GM21529 (cell line): ENCODE results near the gene SCGB3A1.

ENCODE experiments used
- ATAC-seq: cut with Tn5 transposase; IDR thresholded peaks from one replicate; pipeline ENCODE4 v1.9.1; 2021; ENCODE audit not compliant: unreplicated experiment

The SCGB3A1 gene

DNA sequence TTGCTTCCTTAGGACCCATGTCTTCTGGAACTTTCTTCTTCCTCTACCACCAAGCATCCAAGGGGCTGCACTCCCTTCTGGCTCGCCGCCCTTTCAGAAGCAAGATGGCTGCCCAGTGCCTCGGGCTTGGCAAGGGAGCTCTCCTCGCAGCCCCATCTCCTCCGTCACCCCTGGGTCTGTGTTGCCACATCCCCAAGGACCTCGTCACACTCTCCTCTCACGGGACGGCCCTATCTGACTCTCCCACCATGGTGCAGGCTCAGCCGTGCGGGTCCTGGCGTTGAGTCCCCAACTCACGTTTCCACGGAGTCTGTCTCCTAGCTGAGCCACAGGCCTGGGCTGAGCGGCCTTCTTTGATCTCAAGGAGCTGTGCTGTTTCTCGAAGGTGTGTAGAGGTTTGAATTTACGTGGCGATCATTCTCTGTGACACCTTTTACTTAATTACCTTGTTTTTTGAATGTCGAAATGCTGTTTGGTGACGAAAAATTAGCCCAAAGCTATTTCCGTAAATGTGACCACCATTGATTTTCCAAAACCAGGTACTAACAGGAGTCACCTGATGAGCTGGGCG lies 15.0 kb upstream of the SCGB3A1 start:
- ATAC-seq: no peak

DNA sequence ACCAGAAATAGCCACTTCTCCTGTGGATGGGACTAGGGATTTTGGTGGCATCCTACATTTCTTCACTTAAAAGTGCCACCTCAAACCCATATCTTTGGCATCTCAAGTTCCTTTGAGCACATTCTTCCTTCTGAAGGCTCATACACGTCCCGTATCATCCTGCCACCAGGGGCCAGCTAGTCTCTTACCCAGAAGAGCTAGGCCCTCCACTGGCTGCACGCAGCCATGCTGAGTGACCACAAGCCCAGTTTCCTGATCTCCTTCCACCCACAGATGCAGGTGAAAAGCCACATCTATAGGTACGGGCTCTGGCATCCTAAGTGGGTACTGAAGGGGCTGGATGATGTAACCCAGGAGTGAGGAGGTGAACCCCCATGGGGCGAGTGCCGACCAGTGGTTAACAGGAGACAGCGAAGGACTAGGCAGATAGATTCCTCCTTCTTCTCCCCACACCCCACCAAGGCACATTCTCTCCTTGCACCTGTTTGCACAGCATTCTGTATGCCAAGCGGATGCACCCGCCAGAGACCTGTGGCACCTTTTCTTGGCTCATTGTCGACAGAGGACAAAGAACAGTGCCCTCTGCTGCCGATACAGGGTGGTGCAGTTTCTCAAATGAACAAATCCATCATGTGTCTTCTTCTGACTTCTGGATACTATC lies 14.4 kb upstream of the SCGB3A1 start:
- ATAC-seq: no peak

DNA sequence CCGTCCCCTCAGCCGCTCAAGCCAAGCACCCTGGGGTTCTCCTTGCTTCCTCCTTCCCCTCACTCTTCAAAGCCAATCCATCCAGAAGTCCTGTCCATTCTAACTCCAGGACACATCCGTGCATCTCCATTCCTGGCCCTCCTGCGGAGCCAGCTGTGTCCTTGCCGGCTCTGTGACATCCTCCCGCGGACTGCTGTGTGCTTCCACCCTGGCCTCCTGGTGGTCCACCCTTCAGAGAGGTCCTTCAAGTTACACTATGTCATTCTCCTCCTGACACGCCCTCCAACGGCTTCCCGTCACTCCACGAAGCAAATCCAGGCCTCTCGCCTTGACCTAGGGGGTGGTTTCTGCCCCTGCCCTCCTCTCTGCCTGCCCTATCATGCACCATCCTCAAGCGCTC lies 13.0 kb upstream of the SCGB3A1 start:
- ATAC-seq: no peak

DNA sequence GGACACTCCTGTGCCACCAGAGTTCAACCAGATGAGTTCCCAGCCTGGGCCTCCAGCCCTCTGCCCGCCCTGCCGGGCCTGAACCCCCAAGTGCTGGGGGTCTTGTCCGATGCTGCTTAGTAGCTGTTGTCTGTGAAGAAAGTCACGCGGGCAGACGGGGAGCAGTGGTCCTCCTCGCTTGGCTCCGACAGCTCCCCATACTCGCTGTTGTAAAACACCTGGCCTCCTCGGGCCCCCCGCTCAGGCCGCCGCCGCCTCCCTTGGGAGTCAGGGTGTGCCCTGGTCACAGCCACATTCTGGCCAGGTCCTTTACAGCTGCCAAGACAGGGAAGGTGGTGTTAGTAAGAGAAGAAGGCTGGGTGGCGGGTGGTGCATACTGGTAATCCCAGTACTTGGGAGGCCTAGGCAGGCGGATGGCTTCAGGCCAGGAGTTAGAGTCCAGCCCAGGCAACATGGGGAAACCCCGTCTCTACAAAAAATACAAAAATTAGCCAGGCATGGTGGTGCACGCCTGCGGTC lies 11.8 kb upstream of the SCGB3A1 start:
- no peak for ATAC-seq

DNA sequence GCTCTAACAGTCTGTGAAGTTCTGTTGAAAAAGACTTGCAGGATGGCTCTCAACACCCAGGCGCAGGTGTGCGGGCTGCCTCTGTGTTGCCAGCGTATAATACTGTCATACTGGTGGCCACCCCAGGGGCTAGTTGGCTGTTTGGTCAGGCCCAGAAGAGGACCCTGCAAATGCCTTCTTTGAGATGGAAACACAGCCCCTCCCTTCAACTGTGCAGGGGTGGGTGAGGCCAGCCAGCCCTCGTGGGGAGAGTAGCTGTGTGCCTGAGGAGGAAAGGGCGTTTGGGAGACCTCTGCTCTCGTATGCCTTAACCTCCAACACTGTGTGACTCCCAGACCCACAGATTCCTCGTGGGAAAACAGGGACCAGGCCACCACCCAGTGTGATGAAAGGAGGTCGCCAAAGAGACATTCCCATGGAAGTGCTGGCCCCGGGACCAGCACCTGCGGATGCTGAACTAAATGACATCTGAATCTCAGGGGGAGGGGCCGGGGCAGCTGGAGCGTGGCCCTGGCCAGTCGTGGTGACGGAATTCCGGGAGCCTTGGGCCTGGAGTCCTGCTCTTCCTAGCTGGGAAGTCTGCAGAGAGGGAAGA lies 11.3 kb upstream of the SCGB3A1 start:
- ATAC-seq: no peak

DNA sequence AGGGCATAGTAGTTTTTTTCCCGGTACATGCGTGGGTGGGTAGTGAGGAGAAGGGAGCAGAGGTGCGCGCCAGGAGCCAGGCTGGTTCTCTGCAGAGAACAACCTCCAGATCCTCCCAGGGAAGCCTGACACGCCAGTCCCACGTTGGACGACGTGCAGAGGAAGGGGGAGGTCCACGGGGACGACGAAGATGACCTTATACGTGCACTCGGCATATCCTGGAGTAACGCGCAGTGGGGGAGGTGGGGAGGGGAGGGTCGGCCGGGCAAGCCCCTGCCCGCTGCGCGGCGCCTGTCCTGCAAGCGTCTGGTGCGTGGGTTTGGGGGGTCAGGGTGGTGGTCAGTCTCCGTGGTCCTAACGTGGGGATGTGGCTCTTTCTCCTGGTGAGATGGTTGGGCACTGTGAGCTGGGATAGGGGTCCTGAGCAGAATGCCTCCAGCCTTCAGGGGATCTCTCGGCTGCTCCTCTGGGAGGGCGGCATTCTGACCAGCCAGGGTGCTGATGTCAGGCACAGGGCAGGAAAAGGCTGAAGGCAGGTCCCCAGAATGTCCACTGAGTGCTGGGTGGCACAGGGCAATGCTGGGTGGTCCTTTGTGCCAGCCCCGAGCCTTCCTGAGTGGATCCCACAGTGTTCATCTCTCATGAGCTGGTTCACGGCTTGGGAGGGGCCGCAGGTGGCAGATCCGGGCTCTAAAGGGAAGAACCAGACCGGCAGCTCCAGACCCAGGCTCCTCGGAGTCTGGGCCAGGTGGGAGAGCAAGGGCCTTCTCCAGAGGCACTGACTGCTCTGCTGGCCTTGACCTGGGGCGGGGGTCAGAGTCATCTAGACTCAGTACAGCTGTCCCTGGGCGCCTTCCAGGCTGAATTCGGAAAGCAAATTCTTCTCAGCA lies 10.5 kb upstream of the SCGB3A1 start:
- ATAC-seq: no peak

DNA sequence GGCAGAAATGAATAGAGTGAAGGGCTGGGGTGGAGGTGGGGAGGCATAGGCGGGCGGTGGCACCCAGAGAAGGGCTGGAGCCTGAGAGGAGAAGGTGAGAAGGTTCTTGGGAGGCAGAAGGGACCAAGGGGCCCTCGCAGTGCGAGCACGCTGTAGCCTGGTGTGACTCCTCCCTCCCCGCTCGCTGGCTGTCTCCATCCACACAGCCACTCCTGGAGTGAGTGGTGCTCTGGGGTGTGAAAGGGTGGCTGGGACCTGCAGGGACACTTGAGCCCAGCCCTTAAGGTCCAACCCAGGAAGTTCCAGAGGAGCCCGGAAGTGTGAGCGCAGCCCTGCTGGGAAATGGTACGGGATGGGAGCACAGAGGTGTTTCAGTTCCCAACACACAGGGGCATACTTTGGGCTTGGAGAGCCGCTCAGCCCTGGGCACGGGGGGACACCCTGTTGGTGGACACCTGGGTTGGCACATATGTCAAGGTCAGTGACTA lies 9.3 kb upstream of the SCGB3A1 start:
- ATAC-seq: no peak

DNA sequence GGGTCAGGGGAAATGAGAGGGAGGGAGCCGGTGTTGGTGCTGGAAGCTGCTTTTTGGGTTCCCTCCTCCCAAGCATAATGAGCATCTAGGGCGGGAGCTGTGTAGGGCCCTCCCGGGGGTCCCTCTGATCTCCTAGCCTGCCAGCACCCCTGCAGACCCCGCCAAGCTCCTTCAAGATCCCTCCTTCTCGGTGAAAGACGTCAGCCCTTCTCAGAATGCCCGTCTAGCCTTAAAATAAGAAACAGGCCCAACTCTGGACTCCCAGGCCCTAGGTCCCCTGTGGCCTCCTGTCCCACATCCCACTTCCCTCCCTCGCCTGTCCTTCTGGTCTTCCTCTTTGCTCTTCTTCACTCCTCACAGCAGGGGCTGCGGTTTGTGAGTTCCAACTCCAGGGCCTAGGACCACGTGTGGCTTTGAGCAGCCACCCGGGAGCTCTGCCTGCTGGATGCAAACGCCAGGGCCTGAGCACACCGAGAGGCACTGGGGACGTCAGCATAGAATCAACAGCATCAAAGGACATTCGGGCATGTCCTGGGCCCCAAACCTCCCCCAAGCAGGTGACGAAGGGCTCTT lies 8.8 kb upstream of the SCGB3A1 start:
- no peak for ATAC-seq

DNA sequence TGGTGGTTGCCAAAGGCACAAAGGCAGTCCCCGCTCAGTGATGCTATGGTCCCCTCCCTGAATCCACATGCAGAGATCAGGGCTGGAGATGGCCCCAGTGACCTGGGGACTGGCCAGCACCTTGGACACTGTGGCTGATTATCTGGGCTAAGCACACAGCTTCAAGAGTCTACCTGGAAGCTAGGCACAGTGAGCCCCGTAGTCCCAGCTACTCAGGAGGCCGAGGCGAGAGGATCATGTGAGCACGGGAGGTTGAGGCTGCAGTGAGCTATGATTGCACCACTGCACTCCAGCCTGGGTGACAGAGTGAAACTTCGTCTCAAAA lies 8.3 kb upstream of the SCGB3A1 start:
- ATAC-seq: no peak

DNA sequence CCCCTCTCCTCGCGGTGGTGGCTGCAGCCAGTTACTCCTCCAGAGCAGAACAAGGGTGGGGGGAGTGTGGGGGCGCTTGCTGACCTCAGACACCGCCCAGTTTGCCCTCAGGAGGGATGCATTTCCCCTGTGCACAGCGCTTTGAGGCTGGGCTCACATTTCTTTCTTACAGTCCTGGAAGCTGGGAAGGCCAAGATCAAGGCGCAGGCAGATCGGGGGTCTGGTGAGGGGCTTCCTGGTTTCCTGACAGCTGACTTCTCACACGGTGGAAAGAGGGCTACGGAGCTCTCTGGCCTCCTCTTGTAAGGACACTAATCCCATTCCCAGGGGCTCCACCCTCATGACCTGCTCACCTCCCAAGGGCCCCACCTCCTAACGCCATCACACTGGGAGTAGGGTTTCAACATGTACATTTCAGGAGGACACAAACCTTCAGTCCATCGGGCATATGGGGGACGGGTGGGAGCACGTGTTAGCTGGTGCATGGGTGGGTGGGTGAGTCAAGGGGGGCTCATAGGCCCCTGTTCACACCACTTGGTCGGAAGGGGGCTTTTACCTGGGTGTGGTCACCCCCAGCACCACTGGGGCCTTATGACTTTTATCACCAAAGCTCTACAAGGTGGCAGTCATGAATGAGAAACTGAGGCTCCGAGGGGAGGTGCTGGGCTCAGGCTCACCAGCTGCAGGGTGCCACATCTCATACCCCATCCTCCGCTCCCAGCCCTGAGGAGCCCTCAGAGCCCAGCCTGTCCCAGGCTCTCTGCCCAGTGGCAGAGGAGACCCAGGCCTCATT lies 7.7 kb upstream of the SCGB3A1 start:
- ATAC-seq: no peak

DNA sequence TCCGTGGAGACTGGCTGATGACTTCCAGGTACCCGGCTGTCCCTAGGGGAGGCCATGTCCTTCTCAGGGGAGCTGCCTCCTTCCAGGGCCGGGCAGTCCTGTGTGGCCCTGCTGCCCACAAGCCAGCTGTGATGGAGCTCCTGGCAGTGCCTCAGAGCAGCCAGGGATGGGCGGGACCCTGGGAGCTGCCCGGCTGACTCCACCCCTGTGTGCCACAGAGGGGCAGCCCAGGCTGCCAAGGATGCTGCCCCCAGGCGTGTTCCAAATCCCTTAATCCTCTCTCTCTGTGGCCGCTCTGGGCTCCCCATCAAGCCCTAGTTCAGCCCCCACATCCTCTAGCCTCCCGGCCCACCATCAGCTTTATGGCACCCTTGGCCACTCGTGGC lies 7.0 kb upstream of the SCGB3A1 start:
- no peak for ATAC-seq

DNA sequence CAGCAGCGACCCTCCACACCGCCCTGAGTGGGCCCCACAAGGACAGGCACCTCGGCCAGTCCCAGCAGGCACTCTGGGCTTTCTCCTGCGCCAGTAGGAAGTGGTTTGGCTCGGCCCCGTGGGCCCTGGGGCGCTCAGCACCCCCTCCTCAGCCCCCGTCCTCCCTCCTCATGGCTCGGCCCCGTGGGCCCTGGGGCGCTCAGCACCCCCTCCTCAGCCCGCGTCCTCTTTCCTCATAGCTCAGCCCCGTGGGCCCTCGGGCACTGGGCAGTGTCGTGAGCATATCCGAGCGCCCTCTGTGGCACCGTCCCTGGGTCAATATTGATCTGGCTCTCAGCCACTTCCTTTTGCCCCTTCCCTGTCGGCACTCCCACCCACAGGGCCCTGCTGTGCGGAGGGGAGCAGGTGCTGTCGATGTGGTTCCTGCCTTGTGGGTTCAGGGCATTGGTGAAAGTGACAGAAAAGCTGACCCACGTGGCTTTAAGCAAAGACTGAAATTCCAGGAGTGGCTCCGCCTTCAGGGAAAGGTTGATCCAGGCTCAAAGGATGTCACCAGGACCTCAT lies 5.5 kb upstream of the SCGB3A1 start:
- no peak for ATAC-seq

DNA sequence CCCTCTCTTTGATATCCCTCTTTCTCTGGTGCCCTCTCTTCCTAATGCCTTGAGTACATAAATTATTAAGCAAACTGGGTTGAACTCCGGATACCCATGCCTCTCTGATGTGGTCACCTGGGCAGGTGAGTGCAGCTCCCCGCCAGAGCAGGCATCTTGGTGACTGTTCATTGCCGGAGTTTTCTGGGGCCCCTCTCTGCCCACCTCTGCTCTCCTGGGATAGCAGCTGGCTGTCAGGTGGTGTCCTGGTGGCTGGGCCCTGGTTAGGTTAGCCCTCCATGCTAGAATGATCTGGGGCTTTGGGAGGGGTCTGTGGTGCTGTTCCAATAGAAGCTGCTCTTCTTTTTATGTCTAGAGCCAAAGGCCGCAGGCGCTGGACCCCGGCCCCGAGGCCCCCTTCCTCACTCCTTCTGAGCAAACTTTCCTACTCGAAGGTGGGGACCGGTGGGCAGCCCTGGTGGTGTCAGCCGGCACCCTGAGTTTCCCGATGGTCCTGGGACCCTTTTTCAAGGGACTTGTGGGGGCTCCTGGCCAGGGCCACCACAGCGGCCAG lies 4.9 kb upstream of the SCGB3A1 start:
- no peak for ATAC-seq

DNA sequence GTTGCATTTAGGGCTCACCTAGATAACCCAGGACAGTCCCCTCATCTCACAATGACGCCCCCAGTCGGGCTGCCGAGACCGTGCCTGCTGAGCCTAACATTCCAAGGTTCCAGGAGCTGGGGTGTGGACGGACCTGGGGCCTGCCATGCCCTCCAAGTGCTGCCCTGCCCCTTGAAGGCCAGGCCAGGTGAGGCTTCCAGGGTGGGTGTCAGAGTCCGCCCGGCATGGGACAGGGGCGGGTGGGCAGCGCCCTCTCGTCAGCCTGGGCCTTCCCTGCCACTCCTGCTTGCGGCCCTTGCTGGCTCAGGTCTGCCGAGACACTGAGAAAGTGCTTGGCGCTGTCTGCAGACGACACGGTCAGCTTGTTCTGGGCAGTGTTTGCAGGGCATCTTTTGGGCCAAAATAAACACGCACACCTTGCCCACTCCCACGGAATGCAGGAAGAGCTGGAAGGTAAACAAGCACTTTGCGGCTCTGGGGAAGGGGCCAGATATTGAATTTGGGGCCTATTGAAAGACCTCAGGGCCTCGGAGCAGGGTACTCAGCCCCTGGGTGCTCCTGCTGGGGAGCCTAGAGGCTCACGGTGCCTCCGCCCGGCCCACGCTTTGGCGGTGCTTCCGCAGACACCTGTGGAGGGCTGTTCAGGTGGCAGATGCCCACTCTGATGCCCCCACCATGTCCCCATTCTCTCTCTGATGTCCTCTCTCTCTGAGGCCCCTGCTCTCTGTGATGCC lies 4.2 kb upstream of the SCGB3A1 start:
- no peak for ATAC-seq

DNA sequence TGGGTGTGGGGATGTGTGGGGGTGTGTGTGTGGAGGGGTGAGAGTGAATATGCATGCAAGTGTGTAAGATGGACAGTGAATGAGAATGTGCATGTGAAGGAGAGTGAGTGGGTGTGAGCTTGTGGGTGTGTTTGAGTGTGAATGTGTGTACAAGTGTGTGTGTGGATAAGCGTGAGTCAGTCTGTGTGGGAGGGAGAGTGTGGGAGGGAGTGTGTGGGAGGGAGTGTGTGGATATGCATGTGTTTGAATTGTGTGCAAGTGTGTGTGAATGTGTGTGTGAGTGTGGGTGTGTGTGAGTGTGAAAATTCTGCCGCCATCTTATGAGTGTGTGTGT lies 3.7 kb upstream of the SCGB3A1 start:
- ATAC-seq: no peak

DNA sequence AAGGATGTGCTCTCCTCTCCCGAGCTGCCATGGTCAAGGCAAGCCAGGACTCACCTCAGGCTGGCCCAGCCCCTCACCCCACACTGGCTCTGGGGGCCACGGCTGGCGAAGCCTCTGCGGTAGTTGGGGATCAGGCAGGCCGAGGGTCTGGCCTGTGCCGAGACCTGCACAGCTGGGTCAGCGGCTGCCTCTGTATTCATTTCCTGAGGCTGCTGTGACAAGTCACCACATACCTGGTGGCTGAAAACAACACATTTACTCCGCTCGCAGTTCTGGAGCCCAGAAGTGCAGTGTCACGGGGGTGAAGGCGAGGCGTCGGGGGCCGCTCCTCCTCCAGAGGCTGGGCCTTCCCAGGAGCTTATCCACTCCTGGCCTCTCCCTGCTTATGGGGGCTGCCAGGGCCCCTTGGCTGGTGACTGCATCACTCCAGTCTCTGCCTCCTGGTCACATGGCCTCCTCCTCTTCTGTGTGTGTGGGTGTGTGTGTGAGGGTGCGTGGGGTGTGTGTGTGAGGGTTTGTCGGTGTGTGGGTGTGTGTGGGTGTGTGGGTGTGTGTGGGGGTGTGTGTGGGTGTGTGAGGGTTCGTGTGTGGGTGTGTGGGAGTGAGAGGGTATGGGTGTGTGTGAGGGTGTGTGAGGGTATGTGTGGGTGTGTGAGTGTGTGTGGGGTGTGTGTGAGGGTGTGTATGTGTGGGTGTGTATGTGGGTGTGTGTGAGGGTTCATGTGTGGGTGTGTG lies 3.2 kb upstream of the SCGB3A1 start:
- ATAC-seq: no peak

DNA sequence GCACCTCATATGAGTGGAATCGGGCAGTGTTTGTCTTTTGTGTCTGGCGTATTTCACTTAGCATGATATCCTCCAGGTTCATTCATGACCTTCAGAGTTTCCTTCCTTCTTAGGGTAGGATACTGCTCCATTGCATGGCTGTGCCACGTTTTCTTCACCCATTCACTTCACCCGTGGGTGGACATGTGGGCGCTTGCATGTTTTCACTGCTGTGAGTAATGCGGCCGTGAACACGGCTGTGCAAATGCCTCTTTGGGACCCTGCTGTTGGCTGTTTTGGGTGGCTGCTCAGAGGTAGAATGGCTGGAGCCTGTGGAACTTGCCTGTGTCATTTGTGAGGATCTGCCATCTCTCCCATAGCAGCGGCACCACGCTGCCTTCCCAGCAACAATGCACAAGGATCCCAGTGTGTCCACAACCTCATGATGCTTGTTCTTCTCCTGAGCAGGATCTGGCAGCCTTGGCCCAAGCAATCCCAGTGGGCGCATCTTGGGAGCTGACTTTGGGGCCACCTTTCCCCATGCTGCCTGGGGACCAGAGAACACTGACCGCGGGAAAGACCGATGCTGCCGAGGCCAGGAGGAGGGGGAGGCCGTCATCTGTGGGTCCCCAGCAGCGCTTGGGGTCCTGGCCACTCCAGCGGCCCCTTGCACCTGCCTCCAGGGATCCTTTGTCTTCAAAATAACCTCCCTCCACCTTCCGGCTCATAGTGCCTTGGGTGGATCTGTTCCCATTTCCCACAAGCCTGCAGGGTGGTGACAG lies 2.3 kb upstream of the SCGB3A1 start:
- no peak for ATAC-seq

DNA sequence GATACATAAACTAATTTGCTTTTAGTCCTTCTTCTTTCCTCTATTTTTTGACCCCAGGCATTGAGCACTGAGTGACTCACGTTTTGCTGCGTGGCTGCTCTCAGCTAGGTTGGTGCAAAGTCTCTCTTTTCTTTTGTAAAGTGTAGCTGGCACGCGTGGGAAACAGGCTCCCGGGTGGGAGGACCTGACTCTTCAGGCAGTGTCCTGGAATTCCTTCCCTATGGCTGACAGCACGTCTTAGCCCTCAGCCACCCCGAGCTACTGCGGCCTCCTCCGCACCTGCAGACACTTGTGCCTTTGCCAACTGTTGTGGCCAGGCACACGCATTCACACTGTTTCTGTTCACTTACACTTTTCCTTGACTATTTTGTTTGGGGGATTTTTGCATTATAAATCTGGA lies 877 bp upstream of the SCGB3A1 start:
- ATAC-seq: no peak
